ENCODE measurements around the gene OLFML2B. TPM values are rescaled to one million over a fixed set of nuclear protein-coding genes. Genes with fewer than 3 reads are reported as not detected.
A peak's percentile ranks its signal among the peaks of the same experiment; 100 is the strongest.
"Not testable (repeated sequence)": the region's sequence is repeated elsewhere in the genome, so short reads cannot be mapped to it uniquely, and the experiment has no call there.

Gene OLFML2B
- total and polyA plus RNA-seq, 8 donors: 0.31 to 56.0 (median 1.7) TPM; not detected in 1

DNA sequence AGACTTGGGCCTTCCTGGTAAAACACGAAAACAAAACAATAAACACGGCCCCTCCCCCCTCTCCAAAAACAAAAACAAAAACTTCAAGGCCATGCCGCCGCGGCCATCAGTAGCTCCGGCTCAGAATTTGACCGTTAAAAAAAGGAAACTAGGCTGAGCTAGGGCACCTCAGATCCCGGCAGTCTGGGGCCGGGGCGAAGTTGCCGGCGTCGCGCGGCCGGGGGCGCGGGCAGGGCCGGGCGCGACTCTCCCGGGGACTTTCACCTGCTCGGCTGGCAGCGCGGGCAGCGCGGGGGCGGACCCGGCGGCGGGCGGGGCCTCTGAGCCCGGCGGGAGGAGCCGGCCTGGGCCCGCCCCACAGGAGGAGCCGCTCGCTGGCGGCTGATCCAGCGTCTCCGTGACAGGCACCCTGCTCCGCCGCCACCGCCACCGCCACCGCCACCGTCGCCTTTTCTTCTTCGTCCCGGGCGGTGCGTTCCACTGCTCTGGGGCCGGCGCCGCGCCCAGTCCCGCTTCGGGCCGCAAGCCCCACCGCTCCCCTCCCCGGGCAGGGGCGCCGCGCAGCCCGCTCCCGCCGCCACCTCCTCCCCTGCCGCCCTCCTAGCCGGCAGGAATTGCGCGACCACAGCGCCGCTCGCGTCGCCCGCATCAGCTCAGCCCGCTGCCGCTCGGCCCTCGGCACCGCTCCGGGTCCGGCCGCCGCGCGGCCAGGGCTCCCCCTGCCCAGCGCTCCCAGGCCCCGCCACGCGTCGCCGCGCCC lies 45.8 kb upstream of the OLFML2B start, which contains the start of gene NOS1AP:
NOS1AP (plus strand) TSS at position 358 of the 760 bp plus-strand sequence. CDS start 487 bp downstream, outside the sequence.
- Histone ChIP-seq H3K36me3 (peaks cover 0 to 2% (median 0%) of the 10 kb centered on the region in 4 donors), H3K27ac (peak within 1 kb of the TSS; percentile 82 to 99 (median 89)), H3K4me1 (peaks cover 7 to 42% (median 36%) of the 10 kb centered on the region in 4 donors), H3K9me3 (peaks cover 0 to 3% (median 0%) of the 10 kb centered on the region in 4 donors), H3K27me3 (peaks cover 0 to 19% (median 9%) of the 10 kb centered on the region in 3 donors), H3K4me3 (peak within 1 kb of the TSS; percentile 74 to 88 (median 76))
- 0 to 1% (median 1%) methylated on average over 34 to 83 of the region's 95 CpGs for WGBS, 5 donors
- TF ChIP-seq POLR2A (IDR thresholded peaks at IDR 0.05): no peak
- peak in 2 of 3 donors; percentile 22 to 84 for TF ChIP-seq POLR2AphosphoS5 (IDR thresholded peaks at IDR 0.05)
- TF ChIP-seq EP300 (IDR thresholded peaks at IDR 0.05): no peak
- TF ChIP-seq, protein P1, sequence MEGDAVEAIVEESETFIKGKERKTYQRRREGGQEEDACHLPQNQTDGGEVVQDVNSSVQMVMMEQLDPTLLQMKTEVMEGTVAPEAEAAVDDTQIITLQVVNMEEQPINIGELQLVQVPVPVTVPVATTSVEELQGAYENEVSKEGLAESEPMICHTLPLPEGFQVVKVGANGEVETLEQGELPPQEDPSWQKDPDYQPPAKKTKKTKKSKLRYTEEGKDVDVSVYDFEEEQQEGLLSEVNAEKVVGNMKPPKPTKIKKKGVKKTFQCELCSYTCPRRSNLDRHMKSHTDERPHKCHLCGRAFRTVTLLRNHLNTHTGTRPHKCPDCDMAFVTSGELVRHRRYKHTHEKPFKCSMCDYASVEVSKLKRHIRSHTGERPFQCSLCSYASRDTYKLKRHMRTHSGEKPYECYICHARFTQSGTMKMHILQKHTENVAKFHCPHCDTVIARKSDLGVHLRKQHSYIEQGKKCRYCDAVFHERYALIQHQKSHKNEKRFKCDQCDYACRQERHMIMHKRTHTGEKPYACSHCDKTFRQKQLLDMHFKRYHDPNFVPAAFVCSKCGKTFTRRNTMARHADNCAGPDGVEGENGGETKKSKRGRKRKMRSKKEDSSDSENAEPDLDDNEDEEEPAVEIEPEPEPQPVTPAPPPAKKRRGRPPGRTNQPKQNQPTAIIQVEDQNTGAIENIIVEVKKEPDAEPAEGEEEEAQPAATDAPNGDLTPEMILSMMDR (IDR thresholded peaks at IDR 0.05): no peak
- intact Hi-C loops (cut with DNase I; ENCODE audit: low total_unique reads): no loop called here
- DNase-seq: peak; percentile 89 to 94

DNA sequence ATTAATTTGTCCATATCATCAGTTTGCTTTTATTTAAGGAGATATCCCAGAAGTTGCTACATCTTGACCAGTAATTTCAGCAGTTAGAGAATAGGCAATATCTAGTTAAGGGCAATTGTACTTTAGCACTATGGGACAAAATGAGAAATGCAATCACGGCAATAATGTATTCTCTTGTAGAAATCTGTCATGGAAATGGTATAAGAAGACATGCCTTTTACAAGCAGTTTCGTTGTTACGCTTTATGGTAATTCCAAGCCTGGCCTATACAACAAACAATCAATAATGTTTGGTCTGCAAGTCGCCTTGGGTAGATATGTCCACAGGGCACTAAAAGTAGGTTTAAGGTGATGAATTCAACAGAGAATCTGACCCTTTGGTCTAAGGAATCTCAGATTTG lies 44.6 kb upstream of the OLFML2B start:
- Histone ChIP-seq H3K9me3 (no peaks in the 10 kb centered on the region), H3K27ac (no peak overlapping the region), H3K36me3 (no peaks in the 10 kb centered on the region), H3K4me1 (peaks cover 7 to 44% (median 36%) of the 10 kb centered on the region in 4 donors), H3K27me3 (peaks cover 0 to 19% (median 9%) of the 10 kb centered on the region in 3 donors), H3K4me3 (no peak overlapping the region)
- WGBS, 5 donors: 92 to 97% (median 93%) methylated on average over 4 of the region's 4 CpGs
- no peak for DNase-seq
- intact Hi-C loops (cut with DNase I; ENCODE audit: low total_unique reads): no loop called here
- TF ChIP-seq, protein P1 (IDR thresholded peaks at IDR 0.05): no peak
- TF ChIP-seq EP300 (IDR thresholded peaks at IDR 0.05): no peak
- TF ChIP-seq POLR2AphosphoS5 (IDR thresholded peaks at IDR 0.05): no peak
- no peak for TF ChIP-seq POLR2A (IDR thresholded peaks at IDR 0.05)

DNA sequence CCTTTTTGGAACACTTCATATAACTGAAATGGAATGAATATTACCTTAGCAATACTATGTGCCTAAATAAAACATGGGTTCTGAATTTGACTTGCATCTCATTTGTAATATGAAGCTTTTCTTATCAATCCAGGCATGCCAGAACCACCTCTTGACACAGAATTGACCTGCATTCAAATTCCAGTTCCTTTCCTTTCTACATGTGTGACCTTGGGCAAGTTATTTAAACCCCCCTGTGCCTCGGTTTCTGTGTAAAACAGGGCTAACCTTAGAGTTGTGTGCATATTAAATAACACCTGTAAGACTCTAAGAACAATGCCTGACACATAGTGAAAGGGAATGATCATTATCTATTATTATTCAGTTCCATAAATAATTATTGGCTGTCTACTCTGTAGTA lies 43.8 kb upstream of the OLFML2B start:
- Histone ChIP-seq H3K9me3 (no peaks in the 10 kb centered on the region), H3K4me1 (peaks cover 4 to 44% (median 33%) of the 10 kb centered on the region in 4 donors), H3K36me3 (no peaks in the 10 kb centered on the region), H3K27me3 (peaks cover 0 to 19% (median 9%) of the 10 kb centered on the region in 3 donors), H3K4me3 (no peak overlapping the region), H3K27ac (no peak overlapping the region)
- no peak for TF ChIP-seq POLR2AphosphoS5 (IDR thresholded peaks at IDR 0.05)
- no peak for TF ChIP-seq POLR2A (IDR thresholded peaks at IDR 0.05)
- TF ChIP-seq, protein P1 (IDR thresholded peaks at IDR 0.05): no peak
- intact Hi-C loops (cut with DNase I; ENCODE audit: low total_unique reads): no loop called here
- 20 to 41% (median 32%) methylated on average over 1 of the region's 1 CpG for WGBS, 5 donors
- DNase-seq: no peak

DNA sequence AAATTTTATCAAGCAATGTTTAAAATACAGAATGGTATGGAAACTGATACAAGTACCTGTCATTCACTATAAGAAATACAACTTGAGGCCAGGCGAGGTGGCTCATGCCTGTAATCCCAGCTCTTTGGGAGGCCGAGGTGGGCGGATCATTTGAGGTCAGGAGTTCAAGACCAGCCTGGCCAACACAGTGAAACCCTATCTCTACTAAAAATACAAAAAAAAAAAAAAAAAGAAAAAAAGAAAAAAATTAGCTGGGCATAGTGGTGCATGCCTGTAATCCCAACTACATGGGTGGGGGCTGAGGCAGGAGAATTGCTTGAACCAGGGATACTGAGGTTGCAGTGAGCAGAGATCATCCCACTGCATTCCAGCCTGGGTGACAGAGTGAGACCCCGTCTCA lies 43.2 kb upstream of the OLFML2B start:
- Histone ChIP-seq H3K4me1 (peaks cover 3 to 41% (median 31%) of the 10 kb centered on the region in 4 donors), H3K27me3 (peaks cover 0 to 19% (median 9%) of the 10 kb centered on the region in 3 donors)
- H3K9me3 ChIP-seq; intact Hi-C loops (cut with DNase I; ENCODE audit: low total_unique reads); H3K36me3 ChIP-seq; H3K27ac ChIP-seq; H3K4me3 ChIP-seq; DNase-seq: not testable (repeated sequence)
- 75 to 89% (median 84%) methylated on average over 4 of the region's 4 CpGs for WGBS, 5 donors

DNA sequence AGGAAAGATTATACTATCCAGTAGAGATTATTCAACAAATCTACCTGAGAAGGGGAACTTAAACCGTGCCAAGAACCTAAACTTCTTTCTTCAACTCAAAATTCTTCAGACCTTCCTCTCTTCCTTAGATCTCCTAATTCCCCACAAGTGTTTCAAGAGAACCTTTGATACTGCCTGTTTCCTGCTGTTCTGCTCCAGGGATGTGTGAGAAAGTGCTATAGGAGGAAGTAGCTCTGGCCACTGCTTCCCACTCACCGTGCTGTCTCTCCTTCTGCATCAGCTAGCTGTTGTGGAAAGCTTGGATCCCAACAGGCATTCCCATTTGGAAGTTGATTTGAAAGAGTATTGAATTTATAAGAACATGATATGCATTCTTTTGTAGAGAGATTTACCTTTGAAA lies 41.3 kb upstream of the OLFML2B start:
- no peaks in the 10 kb centered on the region for H3K9me3 ChIP-seq
- no peak overlapping the region for H3K27ac ChIP-seq
- H3K36me3 ChIP-seq: no peaks in the 10 kb centered on the region
- 72 to 87% (median 77%) methylated on average over 2 of the region's 2 CpGs for WGBS, 5 donors
- H3K27me3 ChIP-seq: peaks cover 0 to 9% (median 3%) of the 10 kb centered on the region in 3 donors
- intact Hi-C loops (cut with DNase I; ENCODE audit: low total_unique reads): no loop called here
- H3K4me1 ChIP-seq: peaks cover 0 to 23% (median 17%) of the 10 kb centered on the region in 4 donors
- H3K4me3 ChIP-seq: no peak overlapping the region
- TF ChIP-seq, protein P1 (IDR thresholded peaks at IDR 0.05): no peak
- TF ChIP-seq POLR2AphosphoS5 (IDR thresholded peaks at IDR 0.05) (no peak), EP300 (IDR thresholded peaks at IDR 0.05) (no peak), POLR2A (IDR thresholded peaks at IDR 0.05) (no peak)
- no peak for DNase-seq
